ENCODE data around the gene LRP5. TPM values are rescaled to one million over a fixed set of nuclear protein-coding genes. Genes with fewer than 3 reads are reported as not detected.
A peak's percentile ranks its signal among the peaks of the same experiment; 100 is the strongest.

The LRP5 gene
- total RNA-seq, 2 donors from 2014 or later = 34.6 to 60.9 TPM

DNA sequence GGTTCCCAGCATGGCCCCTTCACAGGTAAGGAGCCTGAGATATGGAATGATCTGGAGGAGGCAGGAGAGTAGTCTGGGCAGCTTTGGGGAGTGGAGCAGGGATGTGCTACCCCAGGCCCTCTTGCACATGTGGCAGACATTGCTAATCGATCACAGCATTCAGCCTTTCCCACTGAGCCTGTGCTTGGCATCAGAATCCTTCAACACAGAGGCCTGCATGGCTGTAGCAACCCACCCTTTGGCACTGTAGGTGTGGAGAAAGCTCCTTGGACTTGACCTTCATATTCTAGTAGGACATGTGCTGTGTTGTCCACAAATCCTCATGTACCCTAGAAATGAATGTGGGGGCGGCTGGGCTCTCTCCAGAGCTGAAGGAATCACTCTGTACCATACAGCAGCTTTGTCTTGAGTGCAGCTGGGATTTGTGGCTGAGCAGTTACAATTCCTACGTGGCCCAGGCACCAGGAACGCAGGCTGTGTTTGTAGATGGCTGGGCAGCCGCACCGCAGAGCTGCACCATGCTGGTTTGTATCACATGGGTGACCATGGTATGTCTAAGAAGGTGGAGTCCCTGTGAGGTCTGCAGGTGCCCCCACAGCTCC lies 126.4 kb downstream of the LRP5 start:
- TF ChIP-seq, protein P1, sequence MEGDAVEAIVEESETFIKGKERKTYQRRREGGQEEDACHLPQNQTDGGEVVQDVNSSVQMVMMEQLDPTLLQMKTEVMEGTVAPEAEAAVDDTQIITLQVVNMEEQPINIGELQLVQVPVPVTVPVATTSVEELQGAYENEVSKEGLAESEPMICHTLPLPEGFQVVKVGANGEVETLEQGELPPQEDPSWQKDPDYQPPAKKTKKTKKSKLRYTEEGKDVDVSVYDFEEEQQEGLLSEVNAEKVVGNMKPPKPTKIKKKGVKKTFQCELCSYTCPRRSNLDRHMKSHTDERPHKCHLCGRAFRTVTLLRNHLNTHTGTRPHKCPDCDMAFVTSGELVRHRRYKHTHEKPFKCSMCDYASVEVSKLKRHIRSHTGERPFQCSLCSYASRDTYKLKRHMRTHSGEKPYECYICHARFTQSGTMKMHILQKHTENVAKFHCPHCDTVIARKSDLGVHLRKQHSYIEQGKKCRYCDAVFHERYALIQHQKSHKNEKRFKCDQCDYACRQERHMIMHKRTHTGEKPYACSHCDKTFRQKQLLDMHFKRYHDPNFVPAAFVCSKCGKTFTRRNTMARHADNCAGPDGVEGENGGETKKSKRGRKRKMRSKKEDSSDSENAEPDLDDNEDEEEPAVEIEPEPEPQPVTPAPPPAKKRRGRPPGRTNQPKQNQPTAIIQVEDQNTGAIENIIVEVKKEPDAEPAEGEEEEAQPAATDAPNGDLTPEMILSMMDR (IDR thresholded peaks at IDR 0.05) = no peak
- H3K4me3 ChIP-seq = no peak overlapping the region
- H3K27me3 ChIP-seq = no peaks in the 10 kb centered on the region
- H3K27ac ChIP-seq = peak overlapping the region in 1 of 2 donors; percentile 63
- no peak for DNase-seq (ENCODE audit: low spot score)
- H3K36me3 ChIP-seq = peaks cover 70% of the 10 kb centered on the region
- H3K4me1 ChIP-seq = peaks cover 0 to 40% of the 10 kb centered on the region in 2 donors
- no peaks in the 10 kb centered on the region for H3K9me3 ChIP-seq

DNA sequence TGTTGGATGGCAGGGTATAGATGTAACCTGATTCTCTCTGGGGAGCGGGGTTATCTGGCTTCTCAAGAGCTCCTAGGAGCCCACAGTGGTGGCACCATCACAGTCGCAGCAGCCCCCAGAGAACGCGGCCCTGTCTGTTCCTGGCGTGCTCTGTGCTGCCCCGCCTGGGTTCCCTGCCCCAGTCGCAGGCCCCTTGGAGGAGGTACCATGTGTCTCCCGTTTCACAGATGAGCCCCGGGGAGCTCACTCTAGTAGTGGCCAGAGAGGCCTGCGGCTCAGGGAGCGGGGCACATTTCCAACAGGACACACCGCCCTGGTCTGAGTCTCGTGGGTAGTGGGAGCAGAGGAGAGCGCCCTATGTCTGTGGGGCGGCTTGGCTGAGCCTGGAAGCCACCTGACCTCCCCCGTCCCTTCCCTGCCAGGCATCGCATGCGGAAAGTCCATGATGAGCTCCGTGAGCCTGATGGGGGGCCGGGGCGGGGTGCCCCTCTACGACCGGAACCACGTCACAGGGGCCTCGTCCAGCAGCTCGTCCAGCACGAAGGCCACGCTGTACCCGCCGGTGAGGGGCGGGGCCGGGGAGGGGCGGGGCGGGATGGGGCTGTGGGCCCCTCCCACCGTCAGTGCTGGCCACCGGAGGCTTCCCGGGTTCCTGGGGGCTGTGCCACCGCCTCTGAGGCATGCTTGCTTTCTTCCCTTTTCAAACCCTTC lies 127.1 kb downstream of the LRP5 start:
- H3K4me1 ChIP-seq = peaks cover 0 to 39% of the 10 kb centered on the region in 2 donors
- H3K27me3 ChIP-seq = no peaks in the 10 kb centered on the region
- peaks cover 64% of the 10 kb centered on the region for H3K36me3 ChIP-seq
- H3K9me3 ChIP-seq = no peaks in the 10 kb centered on the region
- H3K27ac ChIP-seq = no peak overlapping the region
- DNase-seq (ENCODE audit: low spot score) = no peak
- TF ChIP-seq, protein P1 (IDR thresholded peaks at IDR 0.05) = no peak
- no peak overlapping the region for H3K4me3 ChIP-seq

DNA sequence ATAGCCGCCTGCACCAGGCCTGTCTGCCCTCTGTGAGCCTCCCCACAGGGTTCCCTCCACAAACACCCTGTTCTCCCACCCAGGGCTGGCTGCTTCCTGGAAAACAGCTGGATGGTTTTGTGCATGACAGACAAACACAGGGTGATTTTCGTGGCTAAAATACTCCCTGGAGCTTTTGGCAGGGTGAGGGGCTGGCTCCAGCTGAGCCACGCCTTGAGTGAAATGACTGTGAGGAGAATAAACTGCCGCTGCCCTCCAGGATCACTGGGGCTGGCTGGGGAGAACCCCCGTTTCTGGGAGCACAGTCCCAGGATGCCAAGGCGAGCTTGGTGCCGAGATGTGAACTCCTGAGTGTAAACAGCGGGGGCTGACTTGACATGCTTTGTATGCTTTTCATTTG lies 127.8 kb downstream of the LRP5 start:
- no peak for DNase-seq (ENCODE audit: low spot score)
- H3K4me1 ChIP-seq = peaks cover 0 to 39% of the 10 kb centered on the region in 2 donors
- TF ChIP-seq, protein P1 (IDR thresholded peaks at IDR 0.05) = no peak
- H3K4me3 ChIP-seq = no peak overlapping the region
- H3K27me3 ChIP-seq = no peaks in the 10 kb centered on the region
- peaks cover 57% of the 10 kb centered on the region for H3K36me3 ChIP-seq
- no peak overlapping the region for H3K27ac ChIP-seq
- H3K9me3 ChIP-seq = no peaks in the 10 kb centered on the region

DNA sequence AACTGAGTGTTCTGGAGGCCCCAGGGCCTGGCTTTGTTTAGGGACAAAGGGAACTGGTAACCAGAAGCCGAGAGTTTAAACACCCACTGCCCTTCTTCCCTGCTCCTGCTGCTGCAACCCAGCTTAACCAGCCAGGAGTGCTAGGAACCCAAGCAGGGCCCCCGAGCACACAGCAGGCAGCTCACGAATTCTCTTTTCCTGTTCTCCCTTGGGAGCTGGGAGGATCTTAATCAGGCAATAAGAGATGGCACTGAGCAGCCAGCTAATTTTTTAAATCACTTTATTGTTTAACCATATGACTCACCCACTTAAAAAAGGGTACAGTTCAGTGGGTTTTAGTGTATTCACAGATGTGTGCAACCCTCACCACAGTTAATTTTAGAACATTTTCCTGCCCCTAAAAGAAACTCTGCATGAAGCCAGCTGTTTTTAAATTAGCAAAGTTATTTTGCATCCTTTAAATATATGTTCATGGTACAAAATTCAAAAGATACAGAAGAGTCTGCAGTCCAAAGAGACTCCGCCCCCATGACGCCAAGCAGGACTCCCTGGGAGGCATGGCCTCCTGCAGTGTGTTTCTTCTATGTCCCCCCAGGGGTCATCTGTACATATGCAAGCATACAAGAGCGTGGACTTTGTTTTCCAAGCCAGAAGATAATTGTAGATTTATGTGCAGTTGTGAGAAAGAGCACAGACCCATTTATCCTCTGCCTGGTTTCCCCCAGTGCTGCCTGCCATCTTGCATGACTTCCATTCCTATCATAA lies 129.3 kb downstream of the LRP5 start:
- H3K4me3 ChIP-seq = no peak overlapping the region
- peaks cover 43% of the 10 kb centered on the region for H3K36me3 ChIP-seq
- H3K4me1 ChIP-seq = peaks cover 0 to 36% of the 10 kb centered on the region in 2 donors
- no peaks in the 10 kb centered on the region for H3K9me3 ChIP-seq
- no peak for DNase-seq (ENCODE audit: low spot score)
- H3K27me3 ChIP-seq = no peaks in the 10 kb centered on the region
- TF ChIP-seq, protein P1 (IDR thresholded peaks at IDR 0.05) = no peak
- H3K27ac ChIP-seq = no peak overlapping the region

DNA sequence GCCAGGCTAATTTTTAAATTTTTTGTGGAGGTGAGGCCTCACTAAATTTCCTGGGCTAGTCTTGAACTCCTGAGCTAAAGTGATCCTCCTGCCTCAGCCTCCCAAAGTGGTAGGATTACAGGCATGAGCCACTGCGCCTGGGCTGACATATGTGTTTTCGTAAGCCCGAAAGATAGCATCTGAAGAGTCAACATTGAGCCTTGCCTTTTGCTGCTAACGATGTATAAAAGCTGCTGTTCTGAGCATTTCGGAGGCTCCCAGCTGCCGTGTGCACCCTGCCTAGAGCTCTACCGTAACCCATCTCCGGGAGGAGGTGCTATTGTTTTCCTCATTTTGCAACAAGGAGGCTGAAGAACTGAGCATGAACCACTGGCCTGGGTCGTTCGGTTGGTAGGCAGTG lies 130.0 kb downstream of the LRP5 start:
- no peak overlapping the region for H3K27ac ChIP-seq
- H3K36me3 ChIP-seq = peaks cover 44% of the 10 kb centered on the region
- TF ChIP-seq, protein P1 (IDR thresholded peaks at IDR 0.05) = no peak
- H3K4me3 ChIP-seq = no peak overlapping the region
- H3K9me3 ChIP-seq = no peaks in the 10 kb centered on the region
- no peak for DNase-seq (ENCODE audit: low spot score)
- peaks cover 0 to 28% of the 10 kb centered on the region in 2 donors for H3K4me1 ChIP-seq
- no peaks in the 10 kb centered on the region for H3K27me3 ChIP-seq

Data from right atrium auricular region (tissue), 2 donors.